GM23338 (cell line): ENCODE data around the gene GLI3. TPM values are rescaled to one million over a fixed set of nuclear protein-coding genes. Genes with fewer than 3 reads are reported as not detected.

Experiments used
- CREB1 ChIP-seq: fragments of 250-450 bp; sonication (Bioruptor Pico); IDR thresholded peaks from 2 replicates; pipeline ENCODE4 v1.5.0; 2020; ENCODE audit warnings: low read depth, mild to moderate bottlenecking, moderate library complexity
- CTCF ChIP-seq, 2 experiments: fragments of 200-600 bp in 1 of 2; sonication (generic) in 1 of 2; conservative IDR thresholded peaks; 2 replicates each; pipeline versions ENCODE4 v1.5.1 to v1.6.1; 2016 to 2017; ENCODE audit warnings: antibody characterized with exemption in 2 of 2, low read depth in 2 of 2, mild to moderate bottlenecking in 2 of 2, moderate library complexity in 1 of 2
- ETS1 ChIP-seq: IDR thresholded peaks from 2 replicates; pipeline ENCODE4 v1.6.1; 2016; ENCODE audit warnings: antibody characterized with exemption
- EZH2 ChIP-seq: fragments of 200-600 bp; sonication (generic); IDR thresholded peaks from one replicate; pipeline ENCODE4 v1.8.0; 2017; ENCODE audit warnings: antibody characterized with exemption, mild to moderate bottlenecking, low read depth; ENCODE audit not compliant: unreplicated experiment
- JUNB ChIP-seq: IDR thresholded peaks from one replicate; pipeline ENCODE4 v1.6.1; 2016; ENCODE audit warnings: antibody characterized with exemption; ENCODE audit not compliant: unreplicated experiment
- NANOG ChIP-seq: IDR thresholded peaks from 2 replicates; pipeline ENCODE4 v1.6.1; 2016; ENCODE audit warnings: antibody characterized with exemption, borderline replicate concordance
- POLR2AphosphoS5 ChIP-seq: IDR thresholded peaks from 2 replicates; pipeline ENCODE4 v1.6.1; 2016; ENCODE audit warnings: antibody characterized with exemption, low read depth
- REST ChIP-seq: IDR thresholded peaks from one replicate; pipeline ENCODE4 v1.6.1; 2018; ENCODE audit warnings: antibody characterized with exemption; ENCODE audit not compliant: unreplicated experiment
- STAT1 ChIP-seq: IDR thresholded peaks from one replicate; pipeline ENCODE4 v1.6.1; 2016; ENCODE audit warnings: antibody characterized with exemption; ENCODE audit not compliant: unreplicated experiment
- ZNF114 ChIP-seq: fragments of 250-450 bp; sonication (Bioruptor Pico); IDR thresholded peaks from 2 replicates; pipeline ENCODE4 v1.5.0; 2020; ENCODE audit warnings: mild to moderate bottlenecking, moderate library complexity
- ZNF462 ChIP-seq: fragments of 250-450 bp; sonication (Bioruptor Pico); IDR thresholded peaks from 2 replicates; pipeline ENCODE4 v1.5.0; 2020; ENCODE audit warnings: mild to moderate bottlenecking, moderate library complexity
- polyA plus RNA-seq: library from polyadenylated mRNA; unstranded; fragments of >200 nt; fragmentation: Nextera tagmentation; extraction: Ambion mirVana; gene quantifications from 2 replicates; pipeline ENCODE4 v1.2.1, GENCODE V29; 2016
- total RNA-seq: library from RNA; depleted of rRNA; stranded (reverse); fragments of >200 nt; shearing (Covaris generic); gene quantifications from 2 replicates; pipeline ENCODE4 v1.2.3, GENCODE V29; 2014

GLI3 gene
- total and polyA plus RNA-seq, 2 experiments from 2014 or later, result 16.1 to 17.9 TPM

GRCh38 chr7:42164881-42165428 is 72.1 kb downstream of the GLI3 start (continued):
- TF ChIP-seq ZNF462 (CRISPR knock-in tag), result no peak
- TF ChIP-seq JUNB, result no peak
- no peak for TF ChIP-seq ZNF114
- TF ChIP-seq STAT1, result no peak
- TF ChIP-seq REST, result no peak
- TF ChIP-seq CREB1 (CRISPR knock-in tag), result no peak
- TF ChIP-seq NANOG, result no peak
- TF ChIP-seq EZH2, result no peak
- no peak for TF ChIP-seq ETS1
- TF ChIP-seq POLR2AphosphoS5, result no peak
- TF ChIP-seq CTCF (conservative IDR thresholded peaks at IDR 0.05; ENCODE audit: low read depth in 2 of 2), result no peak
